Colonic mucosa (tissue), 4 donors: Measurements from ENCODE around the gene PTPRM. TPM values are rescaled to one million over a fixed set of nuclear protein-coding genes. Genes with fewer than 3 reads are reported as not detected.

ENCODE experiments used
- DNase-seq: peaks from one replicate; pipeline ENCODE4 v3.0.0-alpha.2; 2020
- H3K27ac ChIP-seq: fragments of 200-600 bp; one replicate; pipeline ENCODE4 v1.8.0; 2021
- H3K27me3 ChIP-seq: fragments of 200-600 bp; one replicate; pipeline ENCODE4 v1.8.0; 2021
- H3K36me3 ChIP-seq: fragments of 200-600 bp; one replicate; pipeline ENCODE4 v1.8.0; 2021
- H3K4me1 ChIP-seq: fragments of 200-600 bp; one replicate; pipeline ENCODE4 v1.8.0; 2021; ENCODE audit warnings: mild to moderate bottlenecking
- H3K4me3 ChIP-seq: fragments of 200-600 bp; one replicate; pipeline ENCODE4 v1.8.0; 2021
- H3K9ac ChIP-seq, 2 donors: one replicate each; pipeline ENCODE4 v1.7.0; 2013; ENCODE audit warnings: control low read depth in 2 of 2, low read depth in 2 of 2, low read length in 2 of 2
- H3K9me3 ChIP-seq: fragments of 200-600 bp; one replicate; pipeline ENCODE4 v1.8.0; 2021
- CTCF ChIP-seq: fragments of 200-600 bp; IDR thresholded peaks from one replicate; pipeline ENCODE4 v1.8.0; 2022; ENCODE audit warnings: antibody characterized with exemption, mild to moderate bottlenecking
- intact Hi-C: fragments of 100-400 bp; cut with DNase I; formaldehyde crosslinking; loops from one replicate; pipeline ENCODE4 v1.14.1; 2022
- total RNA-seq, 2 donors: library from RNA; stranded (reverse); fragmentation: NEBNext Ultra II Directional in 1 of 2; extraction: Animal tissue kit (Norgen Biotek cat#: 25700) in 1 of 2; gene quantifications; one replicate each; pipeline ENCODE4 v1.2.1, GENCODE V29; 2021
- donor health status: healthy.
- donor health status: DM: no; HTN: no; CAD: no.
- donor health status: DM: no; HTN: no; CAD: no.

Gene PTPRM
- total RNA-seq, 2 donors from 2014 or later, result 8.1 to 13.9 TPM

GRCh38 chr18:7697306-7697705, 130.2 kb downstream of the PTPRM start:
- Histone ChIP-seq H3K9ac (no peak overlapping the region), H3K4me1 (no peaks in the 10 kb centered on the region), H3K27ac (no peak overlapping the region), H3K27me3 (no peaks in the 10 kb centered on the region), H3K4me3 (no peak overlapping the region), H3K9me3 (no peaks in the 10 kb centered on the region), H3K36me3 (no peaks in the 10 kb centered on the region)
- intact Hi-C loops, result no loop called here
- no peak for DNase-seq
- no peak for TF ChIP-seq CTCF

GRCh38 chr18:7711495-7711894, 144.4 kb downstream of the PTPRM start:
- DNase-seq, result no peak
- H3K9me3 ChIP-seq, result no peaks in the 10 kb centered on the region
- H3K4me3 ChIP-seq, result no peak overlapping the region
- H3K36me3 ChIP-seq, result no peaks in the 10 kb centered on the region
- no peak overlapping the region for H3K27ac ChIP-seq
- intact Hi-C loops, result no loop called here
- no peaks in the 10 kb centered on the region for H3K4me1 ChIP-seq
- no peak for TF ChIP-seq CTCF
- H3K27me3 ChIP-seq, result no peaks in the 10 kb centered on the region
- no peak overlapping the region for H3K9ac ChIP-seq

GRCh38 chr18:7720395-7720794, 153.3 kb downstream of the PTPRM start:
- H3K9ac ChIP-seq, result no peak overlapping the region
- H3K4me3 ChIP-seq, result no peak overlapping the region
- no peaks in the 10 kb centered on the region for H3K4me1 ChIP-seq
- H3K36me3 ChIP-seq, result no peaks in the 10 kb centered on the region
- intact Hi-C loops, result no loop called here
- no peaks in the 10 kb centered on the region for H3K27me3 ChIP-seq
- no peak for DNase-seq
- H3K27ac ChIP-seq, result no peak overlapping the region
- no peak for TF ChIP-seq CTCF
- H3K9me3 ChIP-seq, result no peaks in the 10 kb centered on the region

- intact Hi-C loops, result no loop called here
- H3K36me3 ChIP-seq, result no peaks in the 10 kb centered on the region
- DNase-seq, result no peak
- H3K27ac ChIP-seq, result no peak overlapping the region
- H3K9me3 ChIP-seq, result no peaks in the 10 kb centered on the region
- no peak overlapping the region for H3K9ac ChIP-seq
- H3K4me3 ChIP-seq, result no peak overlapping the region
- no peaks in the 10 kb centered on the region for H3K27me3 ChIP-seq
- TF ChIP-seq CTCF, result no peak
- no peaks in the 10 kb centered on the region for H3K4me1 ChIP-seq
Measured at GRCh38 chr18:7721532-7721931, 154.4 kb downstream of the PTPRM start.

GRCh38 chr18:7722955-7723354, 155.8 kb downstream of the PTPRM start:
- Histone ChIP-seq H3K9ac (no peak overlapping the region), H3K9me3 (no peaks in the 10 kb centered on the region), H3K36me3 (no peaks in the 10 kb centered on the region), H3K4me1 (no peaks in the 10 kb centered on the region), H3K27me3 (no peaks in the 10 kb centered on the region), H3K27ac (no peak overlapping the region), H3K4me3 (no peak overlapping the region)
- intact Hi-C loops, result no loop called here
- no peak for DNase-seq
- TF ChIP-seq CTCF, result no peak

GRCh38 chr18:7723558-7723957, 156.4 kb downstream of the PTPRM start:
- no peak overlapping the region for H3K27ac ChIP-seq
- H3K9me3 ChIP-seq, result no peaks in the 10 kb centered on the region
- no peaks in the 10 kb centered on the region for H3K27me3 ChIP-seq
- H3K9ac ChIP-seq, result no peak overlapping the region
- H3K4me1 ChIP-seq, result no peaks in the 10 kb centered on the region
- intact Hi-C loops, result no loop called here
- H3K4me3 ChIP-seq, result no peak overlapping the region
- TF ChIP-seq CTCF, result no peak
- no peak for DNase-seq
- H3K36me3 ChIP-seq, result no peaks in the 10 kb centered on the region
